K562 (cell line): Measurements from ENCODE around the gene ZNF322.
"Not testable (repeated sequence)": the region's sequence is repeated elsewhere in the genome, so short reads cannot be mapped to it uniquely, and the experiment has no call there.

ENCODE experiments used
- BCOR ChIP-seq: fragments of 450-650 bp; IDR thresholded peaks from 2 replicates; pipeline ENCODE4 v1.6.1; 2016
- CHCHD3 ChIP-seq: fragments of 250-450 bp; sonication (Bioruptor Pico); IDR thresholded peaks from 2 replicates; pipeline ENCODE4 v2.1.2; 2022; ENCODE audit warnings: mild to moderate bottlenecking
- CREB1 ChIP-seq, 2 experiments: sonication (generic) in 1 of 2; formaldehyde crosslinking in 1 of 2; IDR thresholded peaks; 2 replicates each; pipeline versions ENCODE4 v1.6.1 to v1.8.0; 2012 to 2022; ENCODE audit warnings: inconsistent platforms in 1 of 2, mild to moderate bottlenecking in 1 of 2, missing genetic modification reagents in 1 of 2, moderate library complexity in 1 of 2
- GABPB2 ChIP-seq: fragments of 250-450 bp; sonication (Bioruptor Pico); conservative IDR thresholded peaks from 2 replicates; pipeline ENCODE4 v1.5.1; 2021; ENCODE audit warnings: mild to moderate bottlenecking
- GATAD2B ChIP-seq: fragments of 450-650 bp; IDR thresholded peaks from 2 replicates; pipeline ENCODE4 v1.6.1; 2017; ENCODE audit warnings: mild to moderate bottlenecking, borderline replicate concordance
- GTF2E2 ChIP-seq: fragments of 200-800 bp; sonication (Bioruptor generic); IDR thresholded peaks from 2 replicates; pipeline ENCODE4 v1.6.1; 2016; ENCODE audit warnings: missing genetic modification characterization, missing compliant biosample characterization
- GTF2F1 ChIP-seq: IDR thresholded peaks from 2 replicates; pipeline ENCODE4 v1.6.1; 2011; ENCODE audit warnings: low read depth, low read length, improper control_type of control experiment
- PBX2 ChIP-seq, 2 experiments: IDR thresholded peaks in 1 of 2; conservative IDR thresholded peaks in 1 of 2; 2 replicates each; pipeline ENCODE4 v1.6.1; 2016; ENCODE audit warnings: low read depth in 2 of 2, mild to moderate bottlenecking in 1 of 2, missing compliant biosample characterization in 1 of 2, missing genetic modification characterization in 1 of 2, moderate library complexity in 1 of 2
- POLR2A ChIP-seq: fragments of 450-650 bp; conservative IDR thresholded peaks from 2 replicates; pipeline ENCODE4 v1.6.1; 2016
- UBTF ChIP-seq, 2 experiments: IDR thresholded peaks; 2 replicates each; pipeline ENCODE4 v1.6.1; 2012; ENCODE audit warnings: improper control_type of control experiment in 2 of 2, low read depth in 2 of 2, low read length in 2 of 2, borderline replicate concordance in 1 of 2
- ZNF23 ChIP-seq: fragments of 250-450 bp; sonication (Bioruptor Pico); IDR thresholded peaks from 2 replicates; pipeline ENCODE4 v1.4.0; 2020; ENCODE audit warnings: mild to moderate bottlenecking
- ZNF24 ChIP-seq: fragments of 450-650 bp; IDR thresholded peaks from 2 replicates; pipeline ENCODE4 v1.6.1; 2016
- ZNF668 ChIP-seq: fragments of 250-450 bp; sonication (Bioruptor Pico); IDR thresholded peaks from 2 replicates; pipeline ENCODE4 v1.8.0; 2022; ENCODE audit warnings: mild to moderate bottlenecking, inconsistent platforms

- TF ChIP-seq CREB1 (IDR thresholded peaks at IDR 0.05); CREB1 (CRISPR knock-in tag; IDR thresholded peaks at IDR 0.05); GTF2E2 (tag); ZNF668 (CRISPR knock-in tag); ZNF24; ZNF23 (CRISPR knock-in tag); BCOR; GABPB2; GTF2F1; UBTF (IDR thresholded peaks at IDR 0.05; ENCODE audit: borderline replicate concordance in 1 of 2, low read depth in 2 of 2, low read length in 2 of 2); GATAD2B; POLR2A; PBX2 (CRISPR knock-in tag; IDR thresholded peaks at IDR 0.05; ENCODE audit: low read depth); PBX2 (tag; conservative IDR thresholded peaks at IDR 0.05; ENCODE audit: low read depth); CHCHD3 (CRISPR knock-in tag): not testable (repeated sequence)
Observed at GRCh38 chr6:26705780-26706179, 46.2 kb upstream of the ZNF322 start.
